ENCODE measurements around the gene CNTNAP5.

CNTNAP5 gene

GRCh38 chr2:124822516-124822915, 797.4 kb downstream of the CNTNAP5 start:
- no peak for TF ChIP-seq CTCF (conservative IDR thresholded peaks at IDR 0.05; ENCODE audit: low read depth, low read length)
- no peak overlapping the region for H3K4me3 ChIP-seq (ENCODE audit: low read depth, low read length)
- no peak for DNase-seq (ENCODE audit: low read depth)

GRCh38 chr2:124824441-124824840, 799.4 kb downstream of the CNTNAP5 start:
- no peak for TF ChIP-seq CTCF (conservative IDR thresholded peaks at IDR 0.05; ENCODE audit: low read depth, low read length)
- DNase-seq (ENCODE audit: low read depth): no peak
- no peak overlapping the region for H3K4me3 ChIP-seq (ENCODE audit: low read depth, low read length)

GRCh38 chr2:124832521-124832920, 807.4 kb downstream of the CNTNAP5 start:
- no peak for DNase-seq (ENCODE audit: low read depth)
- no peak overlapping the region for H3K4me3 ChIP-seq (ENCODE audit: low read depth, low read length)
- TF ChIP-seq CTCF (conservative IDR thresholded peaks at IDR 0.05; ENCODE audit: low read depth, low read length): no peak

GRCh38 chr2:124834331-124834730, 809.2 kb downstream of the CNTNAP5 start:
- DNase-seq (ENCODE audit: low read depth): no peak
- no peak overlapping the region for H3K4me3 ChIP-seq (ENCODE audit: low read depth, low read length)
- no peak for TF ChIP-seq CTCF (conservative IDR thresholded peaks at IDR 0.05; ENCODE audit: low read depth, low read length)

- TF ChIP-seq CTCF (conservative IDR thresholded peaks at IDR 0.05; ENCODE audit: low read depth, low read length): no peak
- H3K4me3 ChIP-seq (ENCODE audit: low read depth, low read length): no peak overlapping the region
- no peak for DNase-seq (ENCODE audit: low read depth)
Measured at GRCh38 chr2:124835331-124835730, 810.2 kb downstream of the CNTNAP5 start.

- H3K4me3 ChIP-seq (ENCODE audit: low read depth, low read length): no peak overlapping the region
- TF ChIP-seq CTCF (conservative IDR thresholded peaks at IDR 0.05; ENCODE audit: low read depth, low read length): no peak
Measured at GRCh38 chr2:124836416-124836815, 811.3 kb downstream of the CNTNAP5 start.

GRCh38 chr2:124837496-124837895, 812.4 kb downstream of the CNTNAP5 start:
- no peak for TF ChIP-seq CTCF (conservative IDR thresholded peaks at IDR 0.05; ENCODE audit: low read depth, low read length)
- no peak for DNase-seq (ENCODE audit: low read depth)

More at GRCh38 chr2:124836416-124836815, 811.3 kb downstream of the CNTNAP5 start:
- DNase-seq (ENCODE audit: low read depth): no peak

More at GRCh38 chr2:124837496-124837895, 812.4 kb downstream of the CNTNAP5 start:
- no peak overlapping the region for H3K4me3 ChIP-seq (ENCODE audit: low read depth, low read length)
